HepG2 (cell line): Measurements from ENCODE around the gene ZNF581. TPM values are rescaled to one million over a fixed set of nuclear protein-coding genes. Genes with fewer than 3 reads are reported as not detected.

ENCODE experiments used
- CBFB ChIP-seq: sonication (generic); formaldehyde crosslinking; IDR thresholded peaks from 2 replicates; pipeline ENCODE4 v1.4.0; 2020; ENCODE audit warnings: missing genetic modification reagents
- IKZF1 ChIP-seq: fragments of 450-650 bp; IDR thresholded peaks from 2 replicates; pipeline ENCODE4 v1.7.1; 2016
- MIER3 ChIP-seq: IDR thresholded peaks from 2 replicates; pipeline ENCODE4 v1.6.1; 2016; ENCODE audit warnings: missing compliant biosample characterization, borderline replicate concordance
- SOX5 ChIP-seq: IDR thresholded peaks from 2 replicates; pipeline ENCODE4 v1.6.1; 2016; ENCODE audit warnings: borderline replicate concordance
- SP2 ChIP-seq: sonication (generic); formaldehyde crosslinking; IDR thresholded peaks from 2 replicates; pipeline ENCODE4 v1.5.1; 2020; ENCODE audit warnings: mild to moderate bottlenecking, missing genetic modification reagents
- ZFAT ChIP-seq: sonication (generic); formaldehyde crosslinking; conservative IDR thresholded peaks from 2 replicates; pipeline ENCODE4 v1.8.1; 2023; ENCODE audit warnings: missing genetic modification reagents, inconsistent platforms
- ZNF543 ChIP-seq: sonication (generic); formaldehyde crosslinking; IDR thresholded peaks from 2 replicates; pipeline ENCODE4 v1.4.0; 2020; ENCODE audit warnings: mild to moderate bottlenecking, missing genetic modification reagents
- ZNF713 ChIP-seq: sonication (generic); formaldehyde crosslinking; IDR thresholded peaks from 2 replicates; pipeline ENCODE4 v1.4.0; 2020; ENCODE audit warnings: mild to moderate bottlenecking, missing genetic modification reagents
- ZNF747 ChIP-seq: sonication (generic); formaldehyde crosslinking; IDR thresholded peaks from 2 replicates; pipeline ENCODE4 v1.8.1; 2023; ENCODE audit warnings: missing genetic modification reagents, mild to moderate bottlenecking, borderline replicate concordance
- polyA plus RNA-seq, 8 experiments: library from polyadenylated mRNA; depleted of rRNA in 3 of 8; stranded (reverse) in 7 of 8; unstranded in 1 of 8; fragments of >200 nt; fragmentation: Illumina TruSeq in 4 of 8; extraction: Trizol in 4 of 8; gene quantifications; 2 replicates each; pipeline versions ENCODE4 v1.2.1 to v1.2.3, GENCODE V29; 2011 to 2016; ENCODE audit warnings: low read depth in 4 of 8, missing spikeins in 1 of 8, mixed read lengths in 1 of 8; ENCODE audit not compliant: insufficient read depth in 1 of 8
- total RNA-seq, 5 experiments: library from RNA; depleted of rRNA; stranded (reverse); fragments of >200 nt; fragmentation: Illumina TruSeq; extraction: Trizol; gene quantifications; 2 replicates each; pipeline ENCODE4 v1.2.3, GENCODE V29; 2016; ENCODE audit warnings: low read depth in 1 of 5
- TF ChIP-seq, protein P1 (sequence below): sonication (generic); formaldehyde crosslinking; IDR thresholded peaks from 2 replicates; pipeline ENCODE4 v1.5.1; 2020; ENCODE audit warnings: mild to moderate bottlenecking, missing genetic modification reagents
- TF ChIP-seq, protein P2 (sequence below): IDR thresholded peaks from 2 replicates; pipeline ENCODE4 v1.6.1; 2016
- TF ChIP-seq, protein P3 (sequence below): sonication (generic); formaldehyde crosslinking; IDR thresholded peaks from one replicate; pipeline ENCODE4 v1.5.1; 2020; ENCODE audit warnings: mild to moderate bottlenecking, missing genetic modification reagents; ENCODE audit errors: not compliant biosample characterization
- TF ChIP-seq, protein P4 (sequence below), 2 experiments: sonication (generic) in 1 of 2; formaldehyde crosslinking in 1 of 2; IDR thresholded peaks; 2 replicates each; pipeline versions ENCODE4 v1.4.0 to v1.6.1; 2018 to 2020; ENCODE audit warnings: missing genetic modification reagents in 2 of 2, borderline replicate concordance in 1 of 2, low read depth in 1 of 2, mild to moderate bottlenecking in 1 of 2, missing biosample characterization in 1 of 2
- TF ChIP-seq, protein P5 (sequence below): sonication (generic); formaldehyde crosslinking; IDR thresholded peaks from 2 replicates; pipeline ENCODE4 v1.4.0; 2020; ENCODE audit warnings: mild to moderate bottlenecking, missing genetic modification reagents

ZNF581 gene
- total and polyA plus RNA-seq, 2 of the 13 experiments (the other 11 are each of a cell fraction or from before 2014, with no cell fraction given), result 19.6 to 49.5 TPM

DNA sequence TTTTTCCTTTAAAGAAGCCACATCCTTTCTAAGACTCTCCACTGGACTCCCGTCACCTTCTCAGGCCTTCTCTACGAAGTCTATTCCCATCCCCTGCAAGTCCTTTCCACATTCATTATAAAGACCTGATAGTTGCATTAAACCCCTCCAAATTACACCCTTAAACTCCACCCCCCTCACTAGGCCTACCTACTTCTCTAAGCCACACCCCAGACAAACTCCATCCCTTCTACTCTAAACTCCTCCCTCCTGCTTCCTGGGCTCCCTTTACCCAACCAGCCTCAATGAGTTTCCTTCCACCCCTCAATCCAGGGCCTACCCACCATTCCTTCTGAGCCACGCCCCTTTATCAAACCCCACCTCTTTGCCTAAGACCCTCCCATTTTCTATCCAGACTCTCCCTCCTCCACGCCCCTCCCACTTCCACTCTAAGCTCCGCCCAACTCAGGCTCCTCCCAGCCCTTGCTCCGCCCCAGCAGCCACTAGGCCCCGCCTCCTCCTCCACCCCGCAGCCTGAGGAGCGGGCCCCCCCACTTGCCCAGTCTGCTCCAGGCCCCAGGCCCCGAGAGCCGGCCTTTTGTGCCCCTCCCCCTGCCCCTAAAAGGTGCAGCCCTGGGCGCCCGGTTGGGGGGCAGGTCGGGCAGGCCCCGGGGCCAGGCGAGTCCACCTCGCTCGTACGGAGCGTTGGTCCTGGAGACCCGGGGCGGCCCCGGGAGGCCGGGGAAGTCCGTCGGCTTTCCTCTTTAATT is 44.6 kb upstream of the ZNF581 start (continued):
- TF ChIP-seq, protein P1, sequence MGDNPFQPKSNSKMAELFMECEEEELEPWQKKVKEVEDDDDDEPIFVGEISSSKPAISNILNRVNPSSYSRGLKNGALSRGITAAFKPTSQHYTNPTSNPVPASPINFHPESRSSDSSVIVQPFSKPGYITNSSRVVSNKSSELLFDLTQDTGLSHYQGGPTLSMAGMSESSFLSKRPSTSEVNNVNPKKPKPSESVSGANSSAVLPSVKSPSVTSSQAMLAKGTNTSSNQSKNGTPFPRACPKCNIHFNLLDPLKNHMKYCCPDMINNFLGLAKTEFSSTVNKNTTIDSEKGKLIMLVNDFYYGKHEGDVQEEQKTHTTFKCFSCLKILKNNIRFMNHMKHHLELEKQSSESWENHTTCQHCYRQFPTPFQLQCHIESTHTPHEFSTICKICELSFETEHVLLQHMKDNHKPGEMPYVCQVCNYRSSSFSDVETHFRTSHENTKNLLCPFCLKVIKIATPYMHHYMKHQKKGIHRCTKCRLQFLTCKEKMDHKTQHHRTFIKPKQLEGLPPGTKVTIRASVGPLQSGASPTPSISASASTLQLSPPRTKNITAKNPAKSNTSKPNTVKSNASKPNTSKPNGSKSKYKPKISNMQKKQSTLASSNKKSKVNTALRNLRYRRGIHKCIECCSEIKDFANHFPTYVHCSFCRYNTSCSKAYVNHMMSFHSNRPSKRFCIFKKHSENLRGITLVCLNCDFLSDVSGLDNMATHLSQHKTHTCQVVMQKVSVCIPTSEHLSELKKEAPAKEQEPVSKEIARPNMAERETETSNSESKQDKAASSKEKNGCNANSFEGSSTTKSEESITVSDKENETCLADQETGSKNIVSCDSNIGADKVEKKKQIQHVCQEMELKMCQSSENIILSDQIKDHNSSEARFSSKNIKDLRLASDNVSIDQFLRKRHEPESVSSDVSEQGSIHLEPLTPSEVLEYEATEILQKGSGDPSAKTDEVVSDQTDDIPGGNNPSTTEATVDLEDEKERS (CRISPR knock-in tag), result no peak
- TF ChIP-seq MIER3 (CRISPR knock-in tag) (no peak), ZFAT (CRISPR knock-in tag) (no peak), IKZF1 (0 out of 2 replicates have a peak, but pooled peaks have one; percentile 21), SOX5 (CRISPR knock-in tag) (0 out of 2 replicates have a peak, but pooled peaks have one; percentile 14), ZNF543 (CRISPR knock-in tag) (peak; percentile 73), SP2 (CRISPR knock-in tag) (no peak), CBFB (CRISPR knock-in tag) (peak; percentile 46; the same call in 1 of the 2 replicates), ZNF713 (CRISPR knock-in tag) (no peak), ZNF747 (no peak)
- TF ChIP-seq, protein P2, sequence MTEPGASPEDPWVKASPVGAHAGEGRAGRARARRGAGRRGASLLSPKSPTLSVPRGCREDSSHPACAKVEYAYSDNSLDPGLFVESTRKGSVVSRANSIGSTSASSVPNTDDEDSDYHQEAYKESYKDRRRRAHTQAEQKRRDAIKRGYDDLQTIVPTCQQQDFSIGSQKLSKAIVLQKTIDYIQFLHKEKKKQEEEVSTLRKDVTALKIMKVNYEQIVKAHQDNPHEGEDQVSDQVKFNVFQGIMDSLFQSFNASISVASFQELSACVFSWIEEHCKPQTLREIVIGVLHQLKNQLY (CRISPR knock-in tag), result 0 out of 2 replicates have a peak, but pooled peaks have one; percentile 12
- TF ChIP-seq, protein P3, sequence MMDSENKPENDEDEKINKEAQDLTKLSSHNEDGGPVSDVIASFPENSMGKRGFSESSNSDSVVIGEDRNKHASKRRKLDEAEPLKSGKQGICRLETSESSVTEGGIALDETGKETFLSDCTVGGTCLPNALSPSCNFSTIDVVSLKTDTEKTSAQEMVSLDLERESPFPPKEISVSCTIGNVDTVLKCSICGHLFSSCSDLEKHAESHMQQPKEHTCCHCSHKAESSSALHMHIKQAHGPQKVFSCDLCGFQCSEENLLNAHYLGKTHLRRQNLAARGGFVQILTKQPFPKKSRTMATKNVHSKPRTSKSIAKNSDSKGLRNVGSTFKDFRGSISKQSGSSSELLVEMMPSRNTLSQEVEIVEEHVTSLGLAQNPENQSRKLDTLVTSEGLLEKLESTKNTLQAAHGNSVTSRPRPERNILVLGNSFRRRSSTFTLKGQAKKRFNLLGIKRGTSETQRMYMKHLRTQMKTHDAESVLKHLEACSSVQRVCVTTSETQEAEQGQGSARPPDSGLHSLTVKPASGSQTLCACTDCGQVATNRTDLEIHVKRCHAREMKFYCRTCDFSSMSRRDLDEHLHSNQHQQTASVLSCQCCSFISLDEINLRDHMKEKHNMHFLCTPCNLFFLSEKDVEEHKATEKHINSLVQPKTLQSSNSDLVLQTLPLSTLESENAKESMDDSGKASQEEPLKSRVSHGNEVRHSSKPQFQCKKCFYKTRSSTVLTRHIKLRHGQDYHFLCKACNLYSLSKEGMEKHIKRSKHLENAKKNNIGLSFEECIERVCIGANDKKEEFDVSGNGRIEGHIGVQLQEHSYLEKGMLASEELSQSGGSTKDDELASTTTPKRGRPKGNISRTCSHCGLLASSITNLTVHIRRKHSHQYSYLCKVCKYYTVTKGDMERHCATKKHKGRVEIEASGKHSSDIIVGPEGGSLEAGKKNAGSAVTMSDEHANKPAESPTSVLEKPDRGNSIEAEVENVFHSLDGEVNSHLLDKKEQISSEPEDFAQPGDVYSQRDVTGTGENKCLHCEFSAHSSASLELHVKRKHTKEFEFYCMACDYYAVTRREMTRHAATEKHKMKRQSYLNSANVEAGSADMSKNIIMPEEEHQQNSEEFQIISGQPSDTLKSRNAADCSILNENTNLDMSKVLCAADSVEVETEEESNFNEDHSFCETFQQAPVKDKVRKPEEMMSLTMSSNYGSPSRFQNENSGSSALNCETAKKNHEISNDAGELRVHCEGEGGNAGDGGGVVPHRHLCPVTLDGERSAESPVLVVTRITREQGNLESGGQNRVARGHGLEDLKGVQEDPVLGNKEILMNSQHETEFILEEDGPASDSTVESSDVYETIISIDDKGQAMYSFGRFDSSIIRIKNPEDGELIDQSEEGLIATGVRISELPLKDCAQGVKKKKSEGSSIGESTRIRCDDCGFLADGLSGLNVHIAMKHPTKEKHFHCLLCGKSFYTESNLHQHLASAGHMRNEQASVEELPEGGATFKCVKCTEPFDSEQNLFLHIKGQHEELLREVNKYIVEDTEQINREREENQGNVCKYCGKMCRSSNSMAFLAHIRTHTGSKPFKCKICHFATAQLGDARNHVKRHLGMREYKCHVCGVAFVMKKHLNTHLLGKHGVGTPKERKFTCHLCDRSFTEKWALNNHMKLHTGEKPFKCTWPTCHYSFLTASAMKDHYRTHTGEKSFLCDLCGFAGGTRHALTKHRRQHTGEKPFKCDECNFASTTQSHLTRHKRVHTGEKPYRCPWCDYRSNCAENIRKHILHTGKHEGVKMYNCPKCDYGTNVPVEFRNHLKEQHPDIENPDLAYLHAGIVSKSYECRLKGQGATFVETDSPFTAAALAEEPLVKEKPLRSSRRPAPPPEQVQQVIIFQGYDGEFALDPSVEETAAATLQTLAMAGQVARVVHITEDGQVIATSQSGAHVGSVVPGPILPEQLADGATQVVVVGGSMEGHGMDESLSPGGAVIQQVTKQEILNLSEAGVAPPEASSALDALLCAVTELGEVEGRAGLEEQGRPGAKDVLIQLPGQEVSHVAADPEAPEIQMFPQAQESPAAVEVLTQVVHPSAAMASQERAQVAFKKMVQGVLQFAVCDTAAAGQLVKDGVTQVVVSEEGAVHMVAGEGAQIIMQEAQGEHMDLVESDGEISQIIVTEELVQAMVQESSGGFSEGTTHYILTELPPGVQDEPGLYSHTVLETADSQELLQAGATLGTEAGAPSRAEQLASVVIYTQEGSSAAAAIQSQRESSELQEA (CRISPR knock-in tag), result peak; percentile 45
- TF ChIP-seq, protein P4, sequence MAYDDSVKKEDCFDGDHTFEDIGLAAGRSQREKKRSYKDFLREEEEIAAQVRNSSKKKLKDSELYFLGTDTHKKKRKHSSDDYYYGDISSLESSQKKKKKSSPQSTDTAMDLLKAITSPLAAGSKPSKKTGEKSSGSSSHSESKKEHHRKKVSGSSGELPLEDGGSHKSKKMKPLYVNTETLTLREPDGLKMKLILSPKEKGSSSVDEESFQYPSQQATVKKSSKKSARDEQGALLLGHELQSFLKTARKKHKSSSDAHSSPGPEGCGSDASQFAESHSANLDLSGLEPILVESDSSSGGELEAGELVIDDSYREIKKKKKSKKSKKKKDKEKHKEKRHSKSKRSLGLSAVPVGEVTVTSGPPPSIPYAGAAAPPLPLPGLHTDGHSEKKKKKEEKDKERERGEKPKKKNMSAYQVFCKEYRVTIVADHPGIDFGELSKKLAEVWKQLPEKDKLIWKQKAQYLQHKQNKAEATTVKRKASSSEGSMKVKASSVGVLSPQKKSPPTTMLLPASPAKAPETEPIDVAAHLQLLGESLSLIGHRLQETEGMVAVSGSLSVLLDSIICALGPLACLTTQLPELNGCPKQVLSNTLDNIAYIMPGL (CRISPR knock-in tag; IDR thresholded peaks at IDR 0.05; ENCODE audit: borderline replicate concordance in 1 of 2, low read depth in 1 of 2), result peak in 1 of 2 experiments; percentile 32; a peak in 2 of 4 replicates
- TF ChIP-seq, protein P5, sequence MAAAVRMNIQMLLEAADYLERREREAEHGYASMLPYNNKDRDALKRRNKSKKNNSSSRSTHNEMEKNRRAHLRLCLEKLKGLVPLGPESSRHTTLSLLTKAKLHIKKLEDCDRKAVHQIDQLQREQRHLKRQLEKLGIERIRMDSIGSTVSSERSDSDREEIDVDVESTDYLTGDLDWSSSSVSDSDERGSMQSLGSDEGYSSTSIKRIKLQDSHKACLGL (CRISPR knock-in tag), result peak; percentile 67; the same call in 1 of the 2 replicates
